Mammary epithelial cell (primary cell): ENCODE results near the gene TTC3.

Source experiments
- CTCF ChIP-seq, 2 donors: IDR thresholded peaks in 1 of 2; conservative IDR thresholded peaks in 1 of 2; 2 replicates each; pipeline ENCODE4 v1.5.1; 2011 to 2012; ENCODE audit warnings: inconsistent platforms in 2 of 2, low read length in 2 of 2, mild to moderate bottlenecking in 2 of 2, control low read depth in 1 of 2, low read depth in 1 of 2; ENCODE audit not compliant: insufficient read depth in 1 of 2; ENCODE audit errors: extremely low read depth in 1 of 2
- EZH2 ChIP-seq: IDR thresholded peaks from 2 replicates; pipeline ENCODE4 v1.6.1; 2012; ENCODE audit warnings: low read length, inconsistent platforms, borderline replicate concordance

DNA sequence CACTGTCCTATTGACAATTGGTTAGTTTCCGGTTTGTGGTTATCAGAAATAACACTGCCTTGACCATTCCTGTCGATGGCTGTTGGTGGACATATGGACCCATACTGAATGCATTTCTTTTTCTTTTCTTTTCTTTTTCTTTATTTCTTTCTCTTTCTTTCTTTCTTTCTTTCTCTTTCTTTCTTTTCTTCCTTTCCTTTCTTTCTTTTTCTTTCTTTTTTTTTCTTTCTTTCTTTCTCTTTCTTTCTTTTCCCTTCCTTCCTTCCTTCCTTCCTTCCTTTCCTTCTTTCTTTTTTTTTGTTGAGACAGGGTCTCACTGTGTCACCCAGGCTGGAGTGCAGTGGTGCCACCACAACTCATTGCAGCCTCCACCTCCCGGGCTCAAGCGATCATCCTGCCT is 42.2 kb upstream of the TTC3 start:
- TF ChIP-seq CTCF (conservative IDR thresholded peaks at IDR 0.05 in 1 of 2, IDR thresholded peaks at IDR 0.05 in 1 of 2; ENCODE audit: extremely low read depth in 1 of 2, insufficient read depth in 1 of 2, low read depth in 1 of 2, low read length in 2 of 2) (no peak), EZH2 (no peak)
